Loucy (cell line): ENCODE data around the gene CYP2A6.
"Not testable (repeated sequence)": the region's sequence is repeated elsewhere in the genome, so short reads cannot be mapped to it uniquely, and the experiment has no call there.

ENCODE experiments used
- H2AFZ ChIP-seq: fragments of 200-600 bp; sonication (generic); 2 replicates; pipeline ENCODE4 v1.6.0; 2016; ENCODE audit warnings: antibody characterized with exemption, mild to moderate bottlenecking, low read length, moderate library complexity
- H3F3A ChIP-seq: fragments of 200-600 bp; 2 replicates; pipeline ENCODE4 v1.6.0; 2016; ENCODE audit warnings: antibody characterized with exemption, low read depth, mild to moderate bottlenecking
- H3K27me3 ChIP-seq: fragments of 200-600 bp; sonication (generic); 2 replicates; pipeline ENCODE4 v1.6.1; 2014; ENCODE audit warnings: low read length, mild to moderate bottlenecking; ENCODE audit not compliant: insufficient read depth, poor library complexity, severe bottlenecking
- H3K36me3 ChIP-seq: fragments of 200-600 bp; sonication (generic); 2 replicates; pipeline ENCODE4 v1.6.1; 2016; ENCODE audit warnings: low read length; ENCODE audit not compliant: insufficient read depth
- H3K4me1 ChIP-seq: fragments of 200-600 bp; sonication (generic); 2 replicates; pipeline ENCODE4 v1.5.1; 2014; ENCODE audit warnings: low read length, mild to moderate bottlenecking; ENCODE audit not compliant: insufficient read depth, poor library complexity, severe bottlenecking
- H3K4me2 ChIP-seq: fragments of 200-600 bp; sonication (generic); 2 replicates; pipeline ENCODE4 v1.6.0; 2014; ENCODE audit warnings: antibody characterized with exemption, low read length, low read depth, mild to moderate bottlenecking; ENCODE audit not compliant: poor library complexity, severe bottlenecking
- H3K4me3 ChIP-seq: fragments of 200-600 bp; sonication (generic); 2 replicates; pipeline ENCODE4 v1.5.1; 2014; ENCODE audit warnings: low read length, mild to moderate bottlenecking, mixed read lengths; ENCODE audit not compliant: poor library complexity, severe bottlenecking
- H3K79me2 ChIP-seq: fragments of 200-600 bp; sonication (generic); 2 replicates; pipeline ENCODE4 v1.6.1; 2014; ENCODE audit warnings: low read length; ENCODE audit not compliant: insufficient read depth
- H3K9ac ChIP-seq: fragments of 200-600 bp; sonication (generic); 2 replicates; pipeline ENCODE4 v1.6.0; 2014; ENCODE audit warnings: mild to moderate bottlenecking, low read depth, low read length, moderate library complexity; ENCODE audit not compliant: poor library complexity, severe bottlenecking
- H3K9me2 ChIP-seq: fragments of 200-600 bp; sonication (generic); replicated peaks from 2 replicates; pipeline ENCODE4 v1.6.1; 2016; ENCODE audit warnings: low read depth, low read length, mixed read lengths
- H3K9me3 ChIP-seq: fragments of 200-600 bp; sonication (generic); 2 replicates; pipeline ENCODE4 v1.6.1; 2014; ENCODE audit warnings: mild to moderate bottlenecking, antibody characterized with exemption, low read length, low read depth; ENCODE audit not compliant: insufficient read depth
- H4K20me1 ChIP-seq: fragments of 200-600 bp; sonication (generic); 2 replicates; pipeline ENCODE4 v1.6.0; 2014; ENCODE audit warnings: antibody characterized with exemption, low read length, mild to moderate bottlenecking; ENCODE audit not compliant: insufficient read depth, poor library complexity, severe bottlenecking
- EZH2phosphoT487 ChIP-seq: fragments of 200-600 bp; IDR thresholded peaks from 2 replicates; pipeline ENCODE4 v1.6.1; 2018; ENCODE audit warnings: antibody characterized with exemption, mild to moderate bottlenecking, moderate library complexity, borderline replicate concordance
- TF ChIP-seq, protein P1 (sequence below): fragments of 200-600 bp; sonication (generic); conservative IDR thresholded peaks from 2 replicates; pipeline ENCODE4 v1.5.1; 2014; ENCODE audit warnings: mild to moderate bottlenecking, antibody characterized with exemption, low read length

The CYP2A6 gene, protein sequence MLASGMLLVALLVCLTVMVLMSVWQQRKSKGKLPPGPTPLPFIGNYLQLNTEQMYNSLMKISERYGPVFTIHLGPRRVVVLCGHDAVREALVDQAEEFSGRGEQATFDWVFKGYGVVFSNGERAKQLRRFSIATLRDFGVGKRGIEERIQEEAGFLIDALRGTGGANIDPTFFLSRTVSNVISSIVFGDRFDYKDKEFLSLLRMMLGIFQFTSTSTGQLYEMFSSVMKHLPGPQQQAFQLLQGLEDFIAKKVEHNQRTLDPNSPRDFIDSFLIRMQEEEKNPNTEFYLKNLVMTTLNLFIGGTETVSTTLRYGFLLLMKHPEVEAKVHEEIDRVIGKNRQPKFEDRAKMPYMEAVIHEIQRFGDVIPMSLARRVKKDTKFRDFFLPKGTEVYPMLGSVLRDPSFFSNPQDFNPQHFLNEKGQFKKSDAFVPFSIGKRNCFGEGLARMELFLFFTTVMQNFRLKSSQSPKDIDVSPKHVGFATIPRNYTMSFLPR

DNA sequence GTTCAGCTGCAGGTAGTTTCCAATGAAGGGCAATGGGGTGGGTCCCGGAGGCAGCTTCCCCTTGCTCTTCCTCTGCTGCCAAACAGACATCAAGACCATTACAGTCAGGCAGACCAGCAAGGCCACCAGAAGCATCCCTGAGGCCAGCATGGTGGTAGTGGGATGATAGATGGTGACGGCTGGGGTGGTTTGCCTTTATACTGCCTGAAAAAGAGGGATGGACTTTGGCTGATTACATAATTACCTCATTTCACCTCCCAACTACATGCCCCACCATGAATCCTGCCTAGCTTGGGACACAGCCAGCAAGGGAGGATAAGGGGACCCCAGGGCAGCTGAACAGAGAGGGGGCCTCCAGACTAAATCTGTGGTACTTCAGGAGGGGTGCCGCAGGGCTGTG is at the start of gene CYP2A6:
CYP2A6 (minus strand) TSS at position 171 of the 400 bp plus-strand sequence; CDS start at position 150, 21 bp downstream.
- not testable (repeated sequence) for H3K4me2 ChIP-seq, H3K36me3 ChIP-seq, H3F3A ChIP-seq, H3K9ac ChIP-seq, H2AFZ ChIP-seq, H3K9me3 ChIP-seq, H3K27me3 ChIP-seq, H3K79me2 ChIP-seq, H3K4me1 ChIP-seq, H3K9me2 ChIP-seq, H4K20me1 ChIP-seq, H3K4me3 ChIP-seq

DNA sequence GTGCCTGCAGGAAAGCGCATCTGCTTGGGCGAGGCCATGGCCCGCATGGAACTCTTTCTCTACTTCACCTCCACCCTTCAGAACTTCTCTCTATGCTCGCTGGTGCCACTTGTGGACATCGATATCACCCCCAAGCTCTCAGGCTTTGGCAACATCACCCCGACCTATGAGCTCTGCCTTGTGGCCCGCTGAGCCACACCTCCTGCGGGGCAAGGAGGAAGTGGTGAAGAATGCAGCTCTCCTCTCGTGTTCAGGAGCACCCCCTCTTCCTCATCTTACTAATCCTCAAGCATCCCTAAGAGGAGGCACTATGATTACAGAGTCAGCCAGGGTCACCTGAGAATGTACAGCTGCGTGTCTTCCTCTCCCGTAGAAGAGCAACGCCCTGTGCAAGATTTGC is 49.7 kb upstream of the CYP2A6 start:
- H3K4me3 ChIP-seq, H4K20me1 ChIP-seq, H2AFZ ChIP-seq, H3K9ac ChIP-seq, H3F3A ChIP-seq, H3K4me2 ChIP-seq, H3K4me1 ChIP-seq, H3K27me3 ChIP-seq, H3K79me2 ChIP-seq, H3K9me3 ChIP-seq, H3K9me2 ChIP-seq, H3K36me3 ChIP-seq: not testable (repeated sequence)

DNA sequence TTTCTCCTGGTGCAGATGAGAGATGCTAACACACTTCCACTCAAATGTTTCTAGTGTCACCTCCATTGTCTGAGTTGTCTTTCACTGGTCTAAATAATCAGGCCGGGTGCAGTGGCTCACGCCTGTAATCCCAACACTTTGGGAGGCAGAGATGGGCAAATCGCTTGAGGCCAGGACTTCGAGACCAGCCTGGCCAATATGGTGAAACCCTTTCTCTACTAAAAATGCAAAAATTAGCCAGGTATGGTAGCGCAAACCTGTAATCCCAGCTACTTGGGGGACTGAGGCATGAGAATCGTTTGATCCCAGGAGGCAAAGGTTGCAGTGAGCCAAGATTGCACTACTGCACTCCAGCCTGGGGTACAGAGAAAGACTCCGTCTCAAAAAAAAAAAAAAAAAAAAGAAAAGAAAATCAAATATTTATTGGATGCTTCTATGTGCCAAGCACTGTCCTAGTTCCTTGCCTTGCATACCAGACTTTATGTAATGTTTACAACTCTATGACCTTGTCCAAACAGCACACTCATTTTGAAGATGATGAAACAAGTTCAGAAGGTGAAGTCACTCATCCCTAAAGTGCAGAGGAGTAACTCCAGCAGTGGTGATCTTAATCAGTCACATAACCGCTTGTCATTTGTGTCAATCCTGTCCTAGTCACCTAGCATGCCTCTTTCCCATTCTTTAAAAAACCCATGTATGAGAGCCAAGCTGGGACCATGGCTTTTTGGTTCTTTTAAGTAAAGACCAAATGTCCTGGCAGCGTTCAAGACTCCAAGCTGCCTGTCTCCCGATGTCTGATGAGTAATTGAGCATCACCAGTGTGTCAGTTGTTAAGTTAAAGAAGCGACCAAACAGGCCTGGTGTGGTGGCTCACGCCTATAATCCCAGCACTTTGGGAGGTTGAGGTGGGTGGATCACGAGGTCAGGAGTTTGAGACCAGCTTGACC is 46.9 kb upstream of the CYP2A6 start:
- not testable (repeated sequence) for H3K36me3 ChIP-seq, H3K9me2 ChIP-seq, H3F3A ChIP-seq, H3K4me1 ChIP-seq, H3K27me3 ChIP-seq, H2AFZ ChIP-seq, H3K9ac ChIP-seq, H4K20me1 ChIP-seq, H3K9me3 ChIP-seq, H3K4me2 ChIP-seq, H3K4me3 ChIP-seq, H3K79me2 ChIP-seq

DNA sequence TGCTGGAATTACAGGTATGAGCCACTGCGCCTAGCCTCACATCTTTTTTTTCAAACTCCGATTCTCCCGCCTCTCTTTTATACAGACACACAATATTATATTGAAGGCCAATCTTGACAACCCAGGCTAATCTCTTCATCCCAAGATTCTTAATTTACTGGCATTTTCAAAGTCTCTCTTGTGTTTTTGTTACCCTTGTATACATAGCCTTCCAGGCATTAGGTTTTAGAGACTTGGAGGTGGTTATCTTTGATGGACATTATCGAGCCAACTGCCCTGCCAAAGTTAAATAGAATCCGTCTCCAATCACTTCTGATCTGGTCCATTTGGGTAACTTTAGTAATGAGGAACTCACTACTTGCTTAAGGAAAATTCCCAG is 46.2 kb upstream of the CYP2A6 start:
- TF ChIP-seq EZH2phosphoT487 = no peak
- TF ChIP-seq, protein P1, sequence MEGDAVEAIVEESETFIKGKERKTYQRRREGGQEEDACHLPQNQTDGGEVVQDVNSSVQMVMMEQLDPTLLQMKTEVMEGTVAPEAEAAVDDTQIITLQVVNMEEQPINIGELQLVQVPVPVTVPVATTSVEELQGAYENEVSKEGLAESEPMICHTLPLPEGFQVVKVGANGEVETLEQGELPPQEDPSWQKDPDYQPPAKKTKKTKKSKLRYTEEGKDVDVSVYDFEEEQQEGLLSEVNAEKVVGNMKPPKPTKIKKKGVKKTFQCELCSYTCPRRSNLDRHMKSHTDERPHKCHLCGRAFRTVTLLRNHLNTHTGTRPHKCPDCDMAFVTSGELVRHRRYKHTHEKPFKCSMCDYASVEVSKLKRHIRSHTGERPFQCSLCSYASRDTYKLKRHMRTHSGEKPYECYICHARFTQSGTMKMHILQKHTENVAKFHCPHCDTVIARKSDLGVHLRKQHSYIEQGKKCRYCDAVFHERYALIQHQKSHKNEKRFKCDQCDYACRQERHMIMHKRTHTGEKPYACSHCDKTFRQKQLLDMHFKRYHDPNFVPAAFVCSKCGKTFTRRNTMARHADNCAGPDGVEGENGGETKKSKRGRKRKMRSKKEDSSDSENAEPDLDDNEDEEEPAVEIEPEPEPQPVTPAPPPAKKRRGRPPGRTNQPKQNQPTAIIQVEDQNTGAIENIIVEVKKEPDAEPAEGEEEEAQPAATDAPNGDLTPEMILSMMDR = no peak
- Histone ChIP-seq H3K4me2 (no peak overlapping the region), H3K79me2 (no peaks in the 10 kb centered on the region), H3K4me1 (no peaks in the 10 kb centered on the region), H4K20me1 (no peaks in the 10 kb centered on the region), H3F3A (no peaks in the 10 kb centered on the region), H2AFZ (no peak overlapping the region), H3K9ac (no peak overlapping the region), H3K27me3 (no peaks in the 10 kb centered on the region), H3K4me3 (no peak overlapping the region), H3K9me3 (no peaks in the 10 kb centered on the region), H3K9me2 (no peaks in the 10 kb centered on the region), H3K36me3 (no peaks in the 10 kb centered on the region)
